ENCODE measurements around the gene BOD1. TPM values are rescaled to one million over a fixed set of nuclear protein-coding genes. Genes with fewer than 3 reads are reported as not detected.

The BOD1 gene
- total and polyA plus RNA-seq, 9 of the 15 experiments (the other 6 are each of a cell fraction or from before 2014, with no cell fraction given): 10.1 to 31.6 (median 22.6) TPM

DNA sequence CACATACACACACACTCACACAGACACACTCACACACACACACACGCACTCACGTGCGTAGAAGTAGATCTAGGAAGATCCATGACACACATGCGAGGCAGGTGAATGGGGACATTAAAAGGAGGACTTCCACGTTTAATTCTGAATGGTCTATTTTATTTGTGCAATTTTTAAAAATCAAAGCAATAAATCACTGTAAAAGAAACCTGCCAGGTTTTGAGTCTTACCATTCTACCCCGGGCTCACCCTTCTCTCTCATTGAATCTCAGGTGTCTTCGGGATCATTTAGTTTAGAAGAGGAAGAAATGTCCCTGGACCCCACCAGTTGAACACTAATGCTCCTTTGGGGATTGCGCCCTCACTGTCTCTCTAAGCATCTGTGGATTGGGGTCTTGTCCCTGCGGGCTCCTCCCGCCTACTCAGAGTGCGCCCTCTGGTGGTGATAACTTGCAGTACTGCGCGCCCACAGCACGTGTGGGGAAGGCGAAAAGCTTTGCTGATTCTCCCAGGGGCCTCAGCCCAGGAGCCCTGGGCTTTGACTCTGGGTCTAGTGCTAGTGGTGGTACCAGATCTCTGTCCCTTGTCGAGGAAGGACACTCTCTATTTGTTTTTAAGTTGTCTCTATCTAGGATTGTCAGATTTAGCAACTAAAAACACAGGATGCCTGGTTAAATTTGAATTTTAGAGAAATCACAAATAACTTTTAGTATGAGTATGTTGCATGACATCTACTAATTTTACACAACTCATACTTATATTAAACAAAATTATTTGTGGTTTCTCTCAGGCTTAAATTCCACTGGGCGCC, 34.8 kb downstream of the BOD1 start (continued):
- TF ChIP-seq, protein P1, sequence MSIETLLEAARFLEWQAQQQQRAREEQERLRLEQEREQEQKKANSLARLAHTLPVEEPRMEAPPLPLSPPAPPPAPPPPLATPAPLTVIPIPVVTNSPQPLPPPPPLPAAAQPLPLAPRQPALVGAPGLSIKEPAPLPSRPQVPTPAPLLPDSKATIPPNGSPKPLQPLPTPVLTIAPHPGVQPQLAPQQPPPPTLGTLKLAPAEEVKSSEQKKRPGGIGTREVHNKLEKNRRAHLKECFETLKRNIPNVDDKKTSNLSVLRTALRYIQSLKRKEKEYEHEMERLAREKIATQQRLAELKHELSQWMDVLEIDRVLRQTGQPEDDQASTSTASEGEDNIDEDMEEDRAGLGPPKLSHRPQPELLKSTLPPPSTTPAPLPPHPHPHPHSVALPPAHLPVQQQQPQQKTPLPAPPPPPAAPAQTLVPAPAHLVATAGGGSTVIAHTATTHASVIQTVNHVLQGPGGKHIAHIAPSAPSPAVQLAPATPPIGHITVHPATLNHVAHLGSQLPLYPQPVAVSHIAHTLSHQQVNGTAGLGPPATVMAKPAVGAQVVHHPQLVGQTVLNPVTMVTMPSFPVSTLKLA (conservative IDR thresholded peaks at IDR 0.05): peak; percentile 50
- TF ChIP-seq ETS1 (conservative IDR thresholded peaks at IDR 0.05; ENCODE audit: control insufficient read depth, low read depth, low read length): no peak
- no peak for TF ChIP-seq CEBPG (CRISPR knock-in tag; IDR thresholded peaks at IDR 0.05)
- TF ChIP-seq CEBPG (tag; conservative IDR thresholded peaks at IDR 0.05 in 1 of 2, IDR thresholded peaks at IDR 0.05 in 1 of 2): no peak
- TF ChIP-seq SMC3 (conservative IDR thresholded peaks at IDR 0.05; ENCODE audit: insufficient read depth, low read depth, low read length): peak; percentile 65

All from K562 (cell line).